ENCODE measurements around the gene SASH1.
"Not testable (repeated sequence)": the region's sequence is repeated elsewhere in the genome, so short reads cannot be mapped to it uniquely, and the experiment has no call there.

SASH1 gene

GRCh38 chr6:148370176-148370575 lies 27.5 kb downstream of the SASH1 start:
- no peaks in the 10 kb centered on the region for H3K9me3 ChIP-seq (ENCODE audit: insufficient read depth, low read depth, low read length)
- no peak overlapping the region for H3K27ac ChIP-seq (ENCODE audit: low read depth, low read length)
- 97% methylated on average over 2 of the region's 2 CpGs for WGBS
- no peak overlapping the region for H3K4me3 ChIP-seq (ENCODE audit: low read length)
- H3K4me1 ChIP-seq (ENCODE audit: insufficient read depth, low read length), result peaks cover 28% of the 10 kb centered on the region
- no peaks in the 10 kb centered on the region for H3K36me3 ChIP-seq (ENCODE audit: insufficient read depth, low read length)
- H3K9ac ChIP-seq (ENCODE audit: low read depth, low read length), result no peak overlapping the region
- H3K27me3 ChIP-seq (ENCODE audit: insufficient read depth, low read length), result no peaks in the 10 kb centered on the region

- H3K27ac ChIP-seq (ENCODE audit: low read depth, low read length), result no peak overlapping the region
- H3K4me1 ChIP-seq (ENCODE audit: insufficient read depth, low read length), result peaks cover 12% of the 10 kb centered on the region
- no peaks in the 10 kb centered on the region for H3K9me3 ChIP-seq (ENCODE audit: insufficient read depth, low read depth, low read length)
- no peaks in the 10 kb centered on the region for H3K27me3 ChIP-seq (ENCODE audit: insufficient read depth, low read length)
- no peaks in the 10 kb centered on the region for H3K36me3 ChIP-seq (ENCODE audit: insufficient read depth, low read length)
- no peak overlapping the region for H3K9ac ChIP-seq (ENCODE audit: low read depth, low read length)
- 93% methylated on average over 5 of the region's 5 CpGs for WGBS
- H3K4me3 ChIP-seq (ENCODE audit: low read length), result no peak overlapping the region
Measured at GRCh38 chr6:148374040-148374774, 31.6 kb downstream of the SASH1 start.

- H3K36me3 ChIP-seq (ENCODE audit: insufficient read depth, low read length), result no peaks in the 10 kb centered on the region
- peaks cover 10% of the 10 kb centered on the region; the same call in 1 of the 2 replicates for H3K4me1 ChIP-seq (ENCODE audit: insufficient read depth, low read length)
- 95% methylated on average over 5 of the region's 5 CpGs for WGBS
- no peaks in the 10 kb centered on the region for H3K27me3 ChIP-seq (ENCODE audit: insufficient read depth, low read length)
- H3K4me3 ChIP-seq (ENCODE audit: low read length), result no peak overlapping the region
- H3K9me3 ChIP-seq (ENCODE audit: insufficient read depth, low read depth, low read length), result no peaks in the 10 kb centered on the region
- H3K9ac ChIP-seq (ENCODE audit: low read depth, low read length), result no peak overlapping the region
- no peak overlapping the region for H3K27ac ChIP-seq (ENCODE audit: low read depth, low read length)
Measured at GRCh38 chr6:148375401-148375800, 32.8 kb downstream of the SASH1 start.

- Histone ChIP-seq H3K9me3 (ENCODE audit: insufficient read depth, low read depth, low read length) (no peaks in the 10 kb centered on the region), H3K9ac (ENCODE audit: low read depth, low read length) (no peak overlapping the region), H3K4me3 (ENCODE audit: low read length) (no peak overlapping the region), H3K36me3 (ENCODE audit: insufficient read depth, low read length) (no peaks in the 10 kb centered on the region), H3K27ac (ENCODE audit: low read depth, low read length) (no peak overlapping the region), H3K4me1 (ENCODE audit: insufficient read depth, low read length) (peaks cover 16% of the 10 kb centered on the region), H3K27me3 (ENCODE audit: insufficient read depth, low read length) (no peaks in the 10 kb centered on the region)
- 94% methylated on average over 3 of the region's 5 CpGs for WGBS
Measured at GRCh38 chr6:148379481-148379880, 36.8 kb downstream of the SASH1 start.

GRCh38 chr6:148379966-148380713 lies 37.5 kb downstream of the SASH1 start:
- H3K36me3 ChIP-seq (ENCODE audit: insufficient read depth, low read length), result no peaks in the 10 kb centered on the region
- H3K27me3 ChIP-seq (ENCODE audit: insufficient read depth, low read length), result no peaks in the 10 kb centered on the region
- 96% methylated on average over 11 of the region's 11 CpGs for WGBS
- no peak overlapping the region for H3K4me3 ChIP-seq (ENCODE audit: low read length)
- peaks cover 22% of the 10 kb centered on the region for H3K4me1 ChIP-seq (ENCODE audit: insufficient read depth, low read length)
- H3K9me3 ChIP-seq (ENCODE audit: insufficient read depth, low read depth, low read length), result no peaks in the 10 kb centered on the region
- H3K27ac ChIP-seq (ENCODE audit: low read depth, low read length), result no peak overlapping the region; the same call in 1 of the 2 replicates
- no peak overlapping the region for H3K9ac ChIP-seq (ENCODE audit: low read depth, low read length)

- not testable (repeated sequence) for H3K9me3 ChIP-seq (ENCODE audit: insufficient read depth, low read depth, low read length); H3K27ac ChIP-seq (ENCODE audit: low read depth, low read length); H3K27me3 ChIP-seq (ENCODE audit: insufficient read depth, low read length); H3K9ac ChIP-seq (ENCODE audit: low read depth, low read length); H3K4me3 ChIP-seq (ENCODE audit: low read length); H3K36me3 ChIP-seq (ENCODE audit: insufficient read depth, low read length)
- WGBS, result 96% methylated on average over 9 of the region's 9 CpGs
- H3K4me1 ChIP-seq (ENCODE audit: insufficient read depth, low read length), result peaks cover 29% of the 10 kb centered on the region
Measured at GRCh38 chr6:148382051-148382450, 39.4 kb downstream of the SASH1 start.

- H3K27me3 ChIP-seq (ENCODE audit: insufficient read depth, low read length), result no peaks in the 10 kb centered on the region
- 88% methylated on average over 9 of the region's 9 CpGs for WGBS
- no peak overlapping the region for H3K4me3 ChIP-seq (ENCODE audit: low read length)
- H3K4me1 ChIP-seq (ENCODE audit: insufficient read depth, low read length), result peaks cover 29% of the 10 kb centered on the region
- no peaks in the 10 kb centered on the region for H3K36me3 ChIP-seq (ENCODE audit: insufficient read depth, low read length)
- no peak overlapping the region for H3K9ac ChIP-seq (ENCODE audit: low read depth, low read length)
- H3K27ac ChIP-seq (ENCODE audit: low read depth, low read length), result no peak overlapping the region
- no peaks in the 10 kb centered on the region for H3K9me3 ChIP-seq (ENCODE audit: insufficient read depth, low read depth, low read length)
Measured at GRCh38 chr6:148382861-148383260, 40.2 kb downstream of the SASH1 start.

- H3K27me3 ChIP-seq (ENCODE audit: insufficient read depth, low read length), result no peaks in the 10 kb centered on the region
- no peak overlapping the region for H3K9ac ChIP-seq (ENCODE audit: low read depth, low read length)
- no peak overlapping the region for H3K27ac ChIP-seq (ENCODE audit: low read depth, low read length)
- H3K9me3 ChIP-seq (ENCODE audit: insufficient read depth, low read depth, low read length), result no peaks in the 10 kb centered on the region
- WGBS, result 90% methylated on average over 10 of the region's 10 CpGs
- H3K4me1 ChIP-seq (ENCODE audit: insufficient read depth, low read length), result peaks cover 29% of the 10 kb centered on the region
- no peaks in the 10 kb centered on the region for H3K36me3 ChIP-seq (ENCODE audit: insufficient read depth, low read length)
- no peak overlapping the region for H3K4me3 ChIP-seq (ENCODE audit: low read length)
Measured at GRCh38 chr6:148383658-148384368, 41.2 kb downstream of the SASH1 start.

- H3K4me3 ChIP-seq (ENCODE audit: low read length), result no peak overlapping the region
- no peaks in the 10 kb centered on the region for H3K9me3 ChIP-seq (ENCODE audit: insufficient read depth, low read depth, low read length)
- 51% methylated on average over 2 of the region's 2 CpGs for WGBS
- no peaks in the 10 kb centered on the region for H3K27me3 ChIP-seq (ENCODE audit: insufficient read depth, low read length)
- H3K27ac ChIP-seq (ENCODE audit: low read depth, low read length), result no peak overlapping the region
- 0 out of 2 replicates have a peak, but pooled peaks cover 3% of the 10 kb centered on the region for H3K36me3 ChIP-seq (ENCODE audit: insufficient read depth, low read length)
- peaks cover 34% of the 10 kb centered on the region for H3K4me1 ChIP-seq (ENCODE audit: insufficient read depth, low read length)
- no peak overlapping the region for H3K9ac ChIP-seq (ENCODE audit: low read depth, low read length)
Measured at GRCh38 chr6:148385379-148385778, 42.7 kb downstream of the SASH1 start.

GRCh38 chr6:148388521-148388920 lies 45.9 kb downstream of the SASH1 start:
- no peak overlapping the region for H3K9ac ChIP-seq (ENCODE audit: low read depth, low read length)
- H3K27me3 ChIP-seq (ENCODE audit: insufficient read depth, low read length), result no peaks in the 10 kb centered on the region
- 91% methylated on average over 5 of the region's 5 CpGs for WGBS
- peaks cover 28% of the 10 kb centered on the region for H3K4me1 ChIP-seq (ENCODE audit: insufficient read depth, low read length)
- no peak overlapping the region for H3K27ac ChIP-seq (ENCODE audit: low read depth, low read length)
- H3K9me3 ChIP-seq (ENCODE audit: insufficient read depth, low read depth, low read length), result no peaks in the 10 kb centered on the region
- H3K4me3 ChIP-seq (ENCODE audit: low read length), result no peak overlapping the region
- peaks cover 15% of the 10 kb centered on the region; the same call in 1 of the 2 replicates for H3K36me3 ChIP-seq (ENCODE audit: insufficient read depth, low read length)

GRCh38 chr6:148389086-148389485 lies 46.4 kb downstream of the SASH1 start:
- Histone ChIP-seq H3K4me1 (ENCODE audit: insufficient read depth, low read length) (peaks cover 22% of the 10 kb centered on the region), H3K9ac (ENCODE audit: low read depth, low read length) (no peak overlapping the region), H3K27me3 (ENCODE audit: insufficient read depth, low read length) (no peaks in the 10 kb centered on the region), H3K4me3 (ENCODE audit: low read length) (no peak overlapping the region), H3K9me3 (ENCODE audit: insufficient read depth, low read depth, low read length) (no peaks in the 10 kb centered on the region), H3K36me3 (ENCODE audit: insufficient read depth, low read length) (peaks cover 15% of the 10 kb centered on the region; the same call in 1 of the 2 replicates), H3K27ac (ENCODE audit: low read depth, low read length) (no peak overlapping the region)
- 92% methylated on average over 9 of the region's 9 CpGs for WGBS
